NOMO-1 treated with dmso at 0.1 percent for 144 hours (cell line): Measurements from ENCODE around the gene FTCD.
"Not testable (repeated sequence)": the region's sequence is repeated elsewhere in the genome, so short reads cannot be mapped to it uniquely, and the experiment has no call there.

ENCODE experiments used
- DNase-seq: peaks from one replicate; lab custom pipeline; 2025; ENCODE audit not compliant: unreplicated experiment; lab: John Stamatoyannopoulos, UW

Gene FTCD

DNA sequence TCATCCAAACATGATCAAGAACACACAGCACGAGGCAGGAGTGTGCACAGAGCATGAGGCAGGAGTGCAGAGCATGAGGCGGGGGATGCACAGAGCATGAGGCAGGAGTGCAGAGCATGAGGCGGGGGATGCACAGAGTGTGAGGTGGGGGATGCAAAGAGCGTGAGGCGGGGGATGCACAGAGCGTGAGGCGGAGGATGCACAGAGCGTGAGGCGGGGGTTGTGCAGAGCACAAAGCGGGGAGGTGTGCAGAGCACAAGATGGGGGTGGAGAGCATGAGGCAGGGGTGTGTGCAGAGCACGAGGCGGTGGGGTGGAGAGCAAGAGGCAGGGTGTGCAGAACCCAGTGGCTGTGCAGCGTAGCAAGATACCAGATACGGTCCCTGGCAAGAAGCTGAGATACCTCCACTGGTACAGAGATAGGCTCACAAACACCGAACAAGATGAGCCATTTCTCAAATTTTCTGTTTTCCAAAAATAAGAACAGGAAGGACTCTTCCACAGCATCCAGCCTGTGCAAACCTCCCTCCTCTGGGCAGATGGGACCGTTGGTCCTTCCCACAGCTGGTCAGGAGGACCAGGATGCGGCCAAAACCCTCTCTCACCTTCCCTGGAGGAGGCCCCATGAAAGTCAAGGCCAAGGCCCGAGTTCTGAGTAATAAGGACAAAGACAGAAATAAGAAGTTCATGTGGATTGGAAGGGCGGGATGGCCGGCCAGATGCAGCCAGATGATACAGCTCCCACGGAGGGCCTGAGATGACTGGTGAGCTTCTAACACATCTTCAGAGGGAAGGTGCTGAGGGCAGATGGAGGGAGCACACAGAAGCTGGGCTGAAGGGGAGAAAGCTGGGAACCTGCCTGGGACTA, 16.9 kb upstream of the FTCD start:
- no peak for DNase-seq

DNA sequence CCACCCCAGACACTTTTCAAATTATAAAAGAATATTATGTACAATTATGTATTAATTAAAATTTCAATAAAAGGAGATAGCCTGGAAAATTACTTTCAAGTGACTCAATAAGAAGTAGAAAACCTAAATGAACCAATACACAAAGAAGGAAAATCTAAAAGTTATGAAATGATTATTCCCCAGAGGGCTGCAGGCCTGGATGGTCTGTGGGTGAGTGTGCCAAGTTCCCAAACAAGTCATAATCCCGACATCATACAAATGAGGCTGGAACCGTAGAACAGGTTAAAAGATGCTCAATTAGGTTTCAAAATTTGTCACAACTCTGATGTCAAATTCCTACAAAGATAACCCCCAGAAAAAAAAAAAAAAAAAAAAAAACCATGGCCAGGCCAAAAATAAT, 16.2 kb upstream of the FTCD start:
- DNase-seq = no peak

DNA sequence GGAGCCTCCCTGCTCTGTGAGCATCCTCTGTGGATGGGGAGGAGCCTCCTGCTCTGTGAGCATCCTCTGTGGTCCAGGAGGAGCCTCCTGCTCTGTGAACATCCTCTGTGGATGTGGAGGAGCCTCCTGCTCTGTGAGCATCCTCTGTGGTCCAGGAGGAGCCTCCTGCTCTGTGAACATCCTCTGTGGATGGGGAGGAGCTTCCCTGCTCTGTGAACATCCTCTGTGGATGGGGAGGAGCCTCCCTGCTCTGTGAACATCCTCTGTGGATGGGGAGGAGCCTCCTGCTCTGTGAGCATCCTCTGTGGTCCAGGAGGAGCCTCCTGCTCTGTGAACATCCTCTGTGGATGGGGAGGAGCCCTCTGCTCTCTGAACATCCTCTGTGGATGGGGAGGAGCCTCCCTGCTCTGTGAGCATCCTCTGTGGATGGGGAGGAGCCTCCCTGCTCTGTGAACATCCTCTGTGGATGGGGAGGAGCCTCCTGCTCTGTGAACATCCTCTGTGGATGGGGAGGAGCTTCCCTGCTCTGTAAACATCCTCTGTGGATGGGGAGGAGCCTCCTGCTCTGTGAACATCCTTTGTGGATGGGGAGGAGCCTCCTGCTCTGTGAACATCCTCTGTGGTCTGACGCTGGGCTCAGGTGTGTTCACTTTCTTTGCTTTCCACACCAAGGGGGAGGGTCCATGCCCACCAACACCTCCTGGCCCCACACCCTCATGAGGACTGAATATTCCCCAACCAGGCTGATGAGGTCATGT, 15.2 kb upstream of the FTCD start:
- DNase-seq = not testable (repeated sequence)

DNA sequence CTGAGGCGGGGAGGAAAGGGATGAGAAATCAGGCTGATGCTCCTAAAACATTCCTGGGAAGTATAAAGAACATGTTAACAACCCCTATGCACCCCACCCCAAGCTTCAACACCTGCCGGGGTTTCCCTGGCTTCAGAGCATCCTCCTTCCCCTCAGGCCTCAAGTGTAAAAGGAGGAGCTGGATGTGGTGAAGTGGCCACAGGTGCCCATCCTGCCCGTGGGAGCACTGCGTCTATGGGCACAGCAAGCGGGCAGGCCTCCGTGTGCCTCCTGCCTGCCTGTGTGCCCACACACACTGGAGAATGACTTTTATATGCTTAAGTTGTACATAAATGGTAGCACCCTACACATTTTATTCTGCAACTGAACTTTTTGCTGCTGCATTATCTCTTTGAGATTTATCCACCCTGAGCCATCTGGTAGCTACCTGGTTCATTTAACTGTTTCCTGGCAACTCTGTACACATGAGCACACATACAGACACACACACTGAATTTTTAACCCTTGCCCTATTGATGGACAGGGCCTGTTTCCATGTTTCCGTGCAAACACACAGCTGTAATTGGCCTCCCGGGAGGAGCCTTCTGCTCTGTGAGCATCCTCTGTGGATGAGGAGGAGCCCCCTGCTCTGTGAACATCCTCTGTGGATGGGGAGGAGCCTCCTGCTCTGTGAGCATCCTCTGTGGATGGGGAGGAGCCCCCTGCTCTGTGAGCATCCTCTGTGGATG, 13.4 kb upstream of the FTCD start:
- no peak for DNase-seq

DNA sequence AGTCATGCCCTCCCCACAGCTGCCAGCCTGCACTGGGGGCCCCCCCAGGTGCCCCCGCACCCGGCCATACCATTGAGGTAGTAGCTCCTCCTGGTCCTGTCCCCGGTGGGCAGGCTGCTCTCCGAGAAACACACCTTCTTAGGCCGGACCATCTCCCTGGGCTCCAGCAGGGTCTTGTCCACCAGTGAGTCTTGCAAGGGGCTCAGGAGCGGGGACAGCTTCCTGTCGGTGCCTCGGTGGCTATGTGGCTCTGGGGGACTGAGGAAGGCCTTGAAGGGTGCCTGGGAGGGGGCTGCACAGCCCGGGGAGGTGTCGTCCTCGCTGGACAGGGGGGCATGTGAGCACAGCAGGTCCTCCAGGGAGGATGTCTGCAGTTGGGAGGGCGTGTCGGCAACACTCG, 12.9 kb upstream of the FTCD start:
- DNase-seq = no peak

DNA sequence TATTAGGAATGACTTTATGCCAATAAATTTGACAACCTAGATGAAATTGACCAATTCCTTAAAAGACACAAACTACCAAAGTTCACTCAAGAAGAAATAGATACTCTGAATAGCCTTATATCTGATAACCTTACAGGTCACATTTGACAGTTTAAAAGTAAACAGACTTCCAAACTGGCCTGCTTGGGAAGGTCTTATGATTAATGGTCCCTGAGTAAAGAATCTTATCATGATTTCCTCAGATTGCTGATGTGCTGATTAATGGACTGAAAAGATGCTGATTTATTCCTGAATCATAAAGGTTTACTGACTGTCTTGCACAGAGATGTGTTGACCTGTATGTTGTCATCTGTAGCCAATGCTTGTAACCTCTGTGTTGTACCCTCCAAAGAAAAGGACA, 9.7 kb upstream of the FTCD start:
- no peak for DNase-seq

DNA sequence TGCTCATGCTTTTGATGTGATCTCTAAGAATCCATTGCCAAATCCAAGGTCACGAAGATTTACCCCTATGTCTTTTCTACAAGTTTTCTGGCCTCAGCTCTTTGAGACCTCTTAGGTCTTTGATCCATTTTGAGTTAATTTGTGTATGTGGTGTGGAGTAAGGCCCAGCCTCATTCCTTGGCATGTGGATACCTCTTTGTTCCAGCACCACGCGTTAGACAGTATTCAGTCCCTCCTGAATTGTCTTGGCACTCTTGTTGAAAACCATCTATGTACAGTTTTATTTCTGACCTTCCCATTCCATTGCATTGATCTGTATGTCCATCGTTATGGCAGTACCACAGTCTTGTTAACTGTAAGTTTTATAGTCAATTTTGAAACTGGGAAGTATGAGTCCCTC, 8.0 kb upstream of the FTCD start:
- no peak for DNase-seq

DNA sequence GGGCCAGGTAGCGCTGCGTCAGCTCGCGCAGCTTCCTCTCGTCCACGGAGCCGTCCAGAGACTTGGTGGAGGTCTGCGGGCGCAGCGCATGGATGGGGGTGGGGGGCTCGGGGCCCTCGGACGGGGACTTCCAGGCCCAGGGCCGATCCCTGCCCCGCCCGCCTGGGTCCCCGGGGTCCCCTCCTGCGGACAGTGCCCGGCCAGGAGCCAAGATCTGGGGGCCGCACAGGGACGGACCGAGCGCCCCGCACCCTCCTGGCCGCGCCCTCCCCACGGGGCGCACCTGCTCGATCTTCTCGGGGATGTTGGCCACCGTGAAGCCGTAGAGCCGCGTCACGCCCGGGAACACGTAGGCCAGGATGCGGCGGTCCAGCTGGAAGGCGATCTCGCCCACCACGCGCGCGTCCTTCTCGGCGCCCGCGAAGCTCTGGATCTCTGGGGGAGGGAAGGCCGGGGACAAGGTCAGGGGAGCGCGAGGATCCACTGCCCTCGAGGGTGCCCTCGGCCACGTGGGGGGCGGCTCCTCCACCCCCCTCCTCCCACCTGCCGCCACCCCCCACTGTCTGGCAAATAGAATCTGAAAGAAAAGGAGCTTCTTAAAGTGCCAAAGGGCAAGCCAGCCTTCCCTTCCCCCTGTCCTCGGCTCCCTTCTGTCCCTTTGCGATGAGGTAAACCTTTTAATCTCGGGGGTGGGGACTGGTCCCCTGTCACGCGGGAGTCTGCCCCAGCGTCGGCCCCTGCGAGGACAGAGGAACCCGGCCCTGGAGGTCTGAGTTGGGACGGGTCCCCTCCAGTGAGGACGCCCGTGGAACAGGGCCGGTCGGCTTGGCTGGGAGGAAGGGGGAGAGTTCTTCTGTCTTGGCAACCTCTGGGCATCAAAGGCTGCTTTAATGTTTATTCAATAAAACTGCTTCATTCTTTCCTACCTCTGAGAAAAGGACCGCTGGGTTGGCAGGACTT, 6.5 kb upstream of the FTCD start:
- no peak for DNase-seq

DNA sequence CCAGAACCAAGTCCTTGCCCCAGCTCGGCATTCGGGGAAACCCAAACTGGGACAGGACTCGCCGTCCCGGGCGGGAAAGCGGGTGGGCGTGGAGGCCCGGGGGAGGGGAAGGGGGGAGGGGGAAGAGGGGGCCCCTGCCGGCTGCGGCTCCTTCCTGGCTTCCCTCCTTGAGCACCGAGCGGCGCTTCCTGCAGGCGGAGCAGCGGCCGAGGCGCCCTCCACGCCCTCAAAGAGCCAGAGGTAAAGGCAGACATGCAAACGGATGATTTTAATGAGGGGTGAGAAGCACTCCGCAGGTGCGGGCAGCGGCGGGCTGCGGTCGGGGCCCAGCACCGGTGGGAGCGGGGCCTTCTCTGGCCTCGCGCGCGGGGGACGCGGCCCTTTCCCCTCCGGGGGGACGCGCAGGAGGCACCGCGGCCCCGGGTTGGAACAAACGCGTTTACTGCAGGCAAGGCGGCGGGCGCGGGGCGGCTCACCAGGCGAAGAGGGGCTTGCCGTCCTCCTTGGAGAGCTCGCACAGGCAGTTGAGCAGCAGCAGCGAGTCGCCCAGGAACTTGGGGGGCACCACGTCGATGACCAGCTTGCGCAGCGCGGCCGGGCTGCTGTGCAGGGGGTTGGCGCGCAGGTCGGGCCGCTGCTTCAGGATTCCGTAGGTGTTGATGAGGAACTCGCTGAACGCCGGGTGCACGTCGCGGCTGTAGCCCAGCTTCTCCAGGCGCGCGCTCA, 5.7 kb upstream of the FTCD start:
- no peak for DNase-seq

DNA sequence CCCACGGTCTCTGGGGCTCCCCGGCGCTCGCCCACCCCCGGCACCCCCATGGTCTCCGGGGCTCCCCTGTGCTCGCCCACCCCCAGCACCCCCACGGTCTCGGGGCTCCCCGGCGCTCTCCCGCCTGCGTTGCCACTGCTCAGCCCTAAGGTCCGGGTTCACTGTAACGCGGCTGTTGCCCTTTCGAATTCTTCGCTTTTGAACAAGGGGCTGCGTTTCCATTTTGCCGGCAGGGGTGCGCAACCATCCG, 5.2 kb upstream of the FTCD start:
- DNase-seq = no peak

DNA sequence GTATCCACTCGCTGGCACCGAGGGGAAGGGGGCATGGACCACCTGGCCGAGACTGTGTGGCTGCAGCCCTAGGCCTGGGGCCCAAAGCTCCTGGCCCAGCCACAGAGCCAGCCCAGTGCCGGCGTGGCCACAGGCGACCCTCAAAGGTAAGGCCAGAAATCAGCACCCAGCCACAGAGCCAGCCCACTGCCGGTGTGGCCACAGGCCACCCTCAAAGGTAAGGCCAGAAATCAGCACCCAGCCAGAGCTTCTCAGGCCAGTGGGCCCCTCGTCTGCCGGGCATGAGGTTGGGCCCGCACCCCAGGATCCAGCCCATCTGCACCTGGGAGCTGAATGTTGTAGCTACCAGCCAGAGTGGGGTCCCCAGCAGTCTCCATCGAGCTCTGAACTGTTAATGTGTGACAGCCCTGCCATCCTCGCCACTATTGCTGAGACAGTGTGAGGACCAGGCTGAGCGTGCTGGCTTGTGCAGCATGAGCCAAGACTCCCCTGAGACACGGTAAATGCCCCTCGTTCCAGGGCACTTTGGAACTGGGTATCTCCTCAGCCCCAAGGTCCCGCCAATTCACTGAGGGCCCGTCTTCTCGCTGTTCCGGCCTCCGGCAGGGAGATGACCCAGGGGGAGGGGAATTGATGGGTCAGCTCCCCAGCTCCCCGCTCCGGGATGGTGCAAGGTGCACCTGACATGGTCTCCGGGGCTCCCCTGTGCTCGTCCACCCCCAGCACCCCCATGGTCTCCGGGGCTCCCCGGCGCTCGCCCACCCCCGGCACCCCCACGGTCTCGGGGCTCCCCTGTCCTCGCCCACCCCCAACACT, 4.7 kb upstream of the FTCD start:
- no peak for DNase-seq

DNA sequence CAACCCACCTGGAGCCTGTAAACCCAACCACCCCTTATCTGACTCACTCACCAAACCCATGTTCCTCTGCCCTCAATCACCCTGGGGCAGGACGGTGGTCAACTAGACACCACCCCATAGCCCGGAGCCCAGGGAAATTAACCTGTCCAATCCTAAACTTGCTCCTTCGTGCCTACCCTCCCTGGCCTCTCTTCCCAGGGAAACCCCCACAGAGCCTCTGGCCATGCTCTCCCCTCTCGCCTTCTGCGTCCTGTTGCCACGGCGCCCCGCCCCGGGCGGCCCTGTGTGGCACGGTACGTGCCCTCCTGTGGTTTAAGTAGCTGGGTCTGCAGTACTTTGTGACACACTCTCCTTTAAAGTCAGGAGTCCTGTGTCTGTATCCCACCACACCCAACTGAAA, 4.0 kb upstream of the FTCD start:
- DNase-seq = no peak

DNA sequence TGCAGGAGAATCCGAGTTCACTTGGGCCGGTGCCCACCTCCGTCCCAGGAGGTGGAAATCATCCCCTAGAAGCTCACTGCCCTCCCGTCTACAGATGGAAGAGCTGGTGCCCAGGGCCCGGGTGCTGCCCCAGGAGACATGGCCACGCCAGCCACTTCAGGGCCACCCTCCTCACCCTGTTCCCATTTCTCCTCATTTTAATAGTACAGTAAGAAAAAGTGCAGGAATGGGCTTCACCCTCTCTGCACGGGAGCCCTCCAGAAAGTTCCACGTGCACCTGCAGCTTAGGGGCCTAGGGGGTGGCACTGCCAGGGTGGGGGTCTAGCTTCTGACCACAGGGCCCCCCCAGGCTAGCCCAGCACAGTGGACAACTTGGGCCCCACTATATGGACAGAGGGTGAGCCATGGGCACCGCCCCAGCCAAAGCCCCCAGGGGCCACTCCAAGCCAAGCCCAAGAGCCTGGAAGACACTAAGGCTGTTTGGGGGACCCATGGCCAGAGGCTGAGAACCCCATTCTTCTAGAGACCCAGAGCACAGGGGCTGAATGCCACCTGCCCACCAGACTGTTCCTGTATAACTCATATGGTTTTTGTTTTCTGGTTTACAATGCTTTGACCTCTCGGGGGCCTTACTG, 3.4 kb upstream of the FTCD start:
- DNase-seq = no peak

DNA sequence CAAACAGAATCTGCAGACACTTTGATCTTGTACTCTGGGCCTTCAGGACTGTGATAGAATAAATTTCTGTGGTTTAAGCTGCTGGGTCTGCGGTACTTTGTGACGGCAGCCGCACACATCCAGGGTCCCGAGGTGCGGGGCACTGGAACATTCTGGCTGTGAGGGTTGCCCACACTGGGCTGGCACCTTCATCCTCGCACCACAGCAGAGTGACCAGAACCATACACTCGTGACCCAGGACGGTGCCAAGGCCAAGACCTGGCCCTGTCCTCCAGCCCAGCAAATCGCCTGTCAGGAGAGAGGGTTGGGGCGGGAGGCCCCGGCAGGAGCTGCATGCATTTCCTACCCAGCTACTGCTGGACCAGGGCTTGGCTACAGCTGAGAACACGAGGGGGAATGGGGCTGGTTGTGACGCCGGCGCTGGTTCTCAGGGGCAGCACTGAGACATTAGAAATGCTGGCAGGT, 2.6 kb upstream of the FTCD start:
- DNase-seq = no peak

DNA sequence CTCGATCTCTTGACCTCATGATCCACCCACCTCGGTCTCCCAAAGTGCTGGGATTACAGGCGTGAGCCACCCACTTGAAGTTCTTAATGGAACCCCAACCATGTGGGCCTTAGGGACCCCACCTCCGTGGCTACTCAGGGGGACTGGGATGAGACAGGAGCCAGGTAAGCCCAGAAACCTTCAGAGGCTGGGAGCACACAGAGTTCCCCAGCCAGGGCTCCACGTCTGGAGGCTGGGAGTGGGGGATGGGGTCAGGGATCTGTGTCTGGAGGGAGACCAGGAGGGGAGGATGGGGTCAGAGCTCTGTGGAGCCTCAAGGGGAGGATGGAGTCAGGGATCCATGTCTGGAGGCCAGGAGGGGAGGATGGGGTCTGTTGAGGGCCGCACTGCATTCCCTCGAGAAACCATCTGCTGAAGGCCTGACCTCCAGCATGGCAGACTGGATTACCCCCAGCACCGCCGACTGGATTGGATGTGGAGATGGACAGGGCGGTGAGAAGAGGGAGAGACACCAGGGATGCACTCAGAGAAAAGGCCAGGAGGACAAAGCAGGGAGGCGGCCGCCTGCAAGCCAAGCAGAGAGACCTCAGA, 2.1 kb upstream of the FTCD start:
- DNase-seq = no peak

DNA sequence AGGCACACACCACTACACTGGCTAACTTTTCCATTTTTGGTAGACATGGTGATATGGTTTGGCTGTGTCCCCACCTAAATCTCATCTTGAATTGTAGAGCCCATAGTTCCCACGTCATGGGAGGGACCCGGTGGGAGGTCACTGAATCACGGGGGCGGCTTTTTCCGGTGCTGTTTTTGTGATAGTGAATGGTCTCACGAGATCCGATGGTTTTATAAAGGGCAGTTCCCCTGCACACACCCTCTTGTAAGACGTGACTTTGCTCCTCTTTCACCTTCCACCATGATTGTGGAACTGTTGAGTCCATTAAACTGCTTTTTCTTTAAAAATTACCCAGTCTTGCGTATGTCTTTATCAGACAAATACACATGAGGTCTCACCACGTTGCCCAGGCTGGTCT, 1.3 kb upstream of the FTCD start:
- no peak for DNase-seq

DNA sequence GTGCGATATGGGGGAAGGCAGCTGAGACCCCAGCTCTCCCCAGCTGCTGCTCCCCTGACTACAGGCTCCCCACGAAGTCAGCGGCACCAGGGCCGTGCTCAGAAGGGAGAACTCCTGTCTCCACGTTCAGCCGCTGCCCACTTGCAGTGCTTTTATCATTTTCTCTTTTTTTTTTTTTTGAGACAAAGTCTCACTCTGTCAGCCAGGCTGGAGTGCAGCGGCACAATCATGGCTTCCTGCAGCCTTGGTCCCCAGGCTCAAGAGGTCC, 933 bp upstream of the FTCD start:
- no peak for DNase-seq

DNA sequence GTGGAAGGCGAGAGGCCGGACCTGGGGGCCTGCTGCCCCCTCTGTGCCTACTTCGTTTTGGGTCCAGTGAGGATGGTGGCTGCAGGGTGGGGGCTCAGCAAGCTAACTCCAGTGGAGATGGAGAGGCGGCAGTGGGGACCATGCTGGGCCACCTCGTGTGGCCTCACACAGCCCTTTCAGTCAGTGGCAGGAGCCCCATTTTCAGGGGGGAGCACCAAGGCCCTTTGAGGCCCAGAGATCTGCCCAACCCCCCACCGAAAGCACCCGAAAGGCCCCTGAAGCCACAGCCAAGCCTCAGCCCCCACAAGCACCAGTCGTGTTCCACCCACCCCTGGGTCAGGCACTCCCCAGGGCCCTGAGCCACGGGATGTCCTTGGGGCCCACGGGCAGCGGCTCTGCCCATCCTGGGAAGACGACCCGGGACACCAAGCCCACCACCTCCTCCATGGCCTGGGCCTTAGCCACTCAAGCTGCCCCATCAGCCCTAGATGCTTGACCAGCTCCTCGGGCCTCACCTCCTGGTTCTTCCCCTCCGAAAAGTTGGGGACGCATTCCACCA, 345 bp downstream of the FTCD start:
- no peak for DNase-seq
